Limb (tissue), 2 donors: ENCODE results near the gene SMLR1.

ENCODE experiments used
- DNase-seq, 2 donors: peaks; one replicate each; pipeline ENCODE4 v3.0.0-alpha.2; 2016; ENCODE audit errors: extremely low spot score in 2 of 2

Gene SMLR1

DNA sequence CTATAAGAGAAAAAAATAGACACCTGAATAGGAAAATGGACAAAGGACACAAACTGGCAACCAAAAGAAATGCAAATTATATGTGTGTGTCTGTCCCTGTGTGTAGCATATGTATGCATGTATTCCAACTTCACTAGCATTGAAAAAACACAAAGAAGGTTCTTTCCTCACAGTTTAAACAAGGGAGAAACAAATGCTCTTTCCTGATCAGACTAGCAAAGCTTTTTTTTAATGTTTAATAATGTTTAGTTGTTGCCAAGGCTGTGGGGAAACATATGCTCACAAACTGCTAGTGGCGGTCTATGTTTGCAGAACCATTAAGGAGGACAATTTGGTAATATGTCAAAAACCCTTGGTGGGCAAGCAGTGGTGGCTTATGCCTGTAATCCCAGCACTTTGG, 22.4 kb downstream of the SMLR1 start:
- DNase-seq = no peak

DNA sequence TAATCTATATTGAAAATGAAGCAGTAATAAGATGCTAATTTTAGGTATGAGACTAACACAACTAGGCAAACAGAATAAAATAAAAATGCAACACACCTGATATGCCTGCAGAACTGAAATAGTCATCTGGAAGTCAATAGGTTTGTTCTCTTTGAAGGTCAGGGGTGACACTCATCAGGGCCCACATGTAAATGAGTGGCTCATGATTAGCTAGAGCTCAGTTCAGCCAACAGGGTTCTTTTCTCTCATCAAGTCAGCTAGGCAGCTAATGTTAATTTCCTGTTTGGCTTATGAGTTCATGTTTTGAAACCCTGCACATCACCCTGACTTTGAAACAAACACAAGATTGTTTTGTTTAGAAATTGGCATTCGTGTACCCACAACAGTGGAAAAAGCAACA, 23.8 kb downstream of the SMLR1 start:
- no peak for DNase-seq

DNA sequence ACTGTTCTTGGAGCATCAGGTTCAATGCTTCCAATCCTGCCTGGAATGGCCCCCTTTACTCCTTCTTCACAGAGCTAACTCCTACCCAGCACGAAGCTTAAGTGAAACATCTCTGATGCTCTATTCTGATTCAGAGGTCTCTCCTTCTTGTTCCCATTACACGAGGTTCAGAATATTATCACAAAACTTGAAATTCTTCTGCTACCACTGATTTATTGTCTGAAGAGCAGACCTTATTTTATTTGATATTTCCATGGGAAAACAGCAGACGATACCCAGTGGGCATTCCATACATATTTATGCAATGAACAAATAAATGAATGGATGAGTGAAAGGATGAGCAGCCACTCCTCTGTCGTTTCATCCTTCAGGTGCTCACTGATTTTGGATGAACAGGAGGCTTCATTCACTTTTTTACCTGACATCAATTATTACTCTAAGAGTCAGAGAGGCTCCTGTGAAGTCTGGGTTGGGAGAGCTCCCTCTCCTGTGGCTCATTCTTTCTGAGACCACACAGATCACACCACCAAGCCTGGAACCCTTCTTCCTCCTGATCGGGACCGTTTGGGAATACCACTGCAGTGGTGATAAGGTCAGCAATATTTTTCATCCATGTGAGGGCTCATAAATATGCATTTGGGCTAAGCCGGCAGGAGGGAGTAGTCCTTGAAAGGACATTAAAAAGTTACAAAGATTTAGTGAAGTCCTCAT, 25.8 kb downstream of the SMLR1 start:
- DNase-seq = no peak

DNA sequence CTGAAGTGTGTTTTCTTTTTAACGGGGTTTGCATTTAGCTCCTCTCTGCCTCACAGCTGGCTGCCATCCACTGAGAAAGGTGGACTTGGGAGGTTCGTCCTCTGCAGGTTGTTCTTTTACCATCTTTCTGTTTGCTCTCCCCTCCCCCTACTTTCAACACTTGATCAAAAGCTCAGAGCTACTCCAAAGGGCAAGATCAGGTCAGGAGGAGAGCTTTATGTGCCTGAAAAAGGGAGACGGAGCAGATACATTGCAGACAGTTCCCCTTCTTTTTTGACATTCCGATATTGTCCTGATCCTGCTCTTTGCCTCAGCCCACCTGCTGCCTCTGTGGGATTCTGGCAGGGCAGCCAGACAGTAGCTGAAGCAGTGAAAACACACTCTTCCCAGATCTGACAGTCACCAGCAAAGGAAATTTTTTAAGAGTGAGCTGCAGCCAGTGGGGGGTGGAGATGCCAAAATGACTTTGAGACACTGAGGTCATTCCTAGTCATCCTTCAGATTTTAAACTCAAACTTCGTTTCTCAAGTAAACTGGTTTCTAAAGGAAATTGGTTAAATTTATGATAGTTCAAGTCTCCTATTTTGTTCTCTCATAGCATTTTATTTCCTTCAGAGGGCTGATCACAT, 26.5 kb downstream of the SMLR1 start:
- no peak for DNase-seq

DNA sequence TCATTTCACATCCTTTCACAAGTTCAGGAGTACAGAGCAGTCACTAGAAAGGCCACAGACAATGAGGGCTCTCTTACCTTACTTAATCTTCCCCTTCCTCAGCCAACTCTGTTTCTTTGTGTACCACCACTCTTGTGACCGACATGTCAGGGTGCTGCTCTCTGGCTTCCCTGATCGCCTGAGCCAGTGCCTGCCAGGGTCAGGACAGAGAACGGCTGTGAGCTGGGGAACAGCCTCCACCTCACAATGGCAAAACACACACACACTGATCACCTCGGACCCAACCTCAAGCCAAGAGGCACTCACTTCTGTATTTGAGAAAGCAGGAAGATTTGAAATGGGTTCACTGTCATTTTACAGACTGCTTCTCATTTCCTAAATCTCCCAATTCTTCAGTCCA, 30.8 kb downstream of the SMLR1 start:
- no peak for DNase-seq

DNA sequence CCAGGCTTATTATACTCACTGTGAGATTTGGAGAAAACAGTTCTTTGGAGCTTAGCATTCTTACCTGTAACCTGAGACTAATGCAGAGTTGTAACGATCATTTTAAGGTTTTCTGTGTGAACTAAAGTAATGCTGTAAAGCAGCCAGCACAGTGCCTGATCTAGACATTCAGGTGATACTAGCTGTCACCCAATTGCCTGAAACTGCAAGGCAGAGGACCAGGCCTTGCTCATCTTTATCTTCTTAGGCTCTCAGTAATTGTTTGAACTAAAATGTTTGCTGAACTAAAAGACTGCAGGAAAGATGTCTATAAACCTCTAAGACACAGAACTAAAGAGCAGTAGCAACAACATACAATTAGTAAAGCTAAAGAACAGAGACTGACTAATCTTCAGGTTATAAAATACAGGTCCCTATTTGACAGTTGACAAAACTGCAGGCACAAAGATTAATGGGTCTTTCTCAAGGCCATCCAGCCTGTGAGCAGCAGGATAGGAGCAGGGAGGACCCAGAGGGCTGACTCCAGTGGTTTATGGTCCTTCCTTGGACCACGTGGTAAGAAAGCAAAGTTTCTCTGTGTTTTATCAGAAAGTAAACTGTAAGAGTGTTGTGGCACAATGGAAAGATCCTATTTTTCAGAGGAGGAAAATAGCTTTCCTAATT, 31.4 kb downstream of the SMLR1 start:
- no peak for DNase-seq

DNA sequence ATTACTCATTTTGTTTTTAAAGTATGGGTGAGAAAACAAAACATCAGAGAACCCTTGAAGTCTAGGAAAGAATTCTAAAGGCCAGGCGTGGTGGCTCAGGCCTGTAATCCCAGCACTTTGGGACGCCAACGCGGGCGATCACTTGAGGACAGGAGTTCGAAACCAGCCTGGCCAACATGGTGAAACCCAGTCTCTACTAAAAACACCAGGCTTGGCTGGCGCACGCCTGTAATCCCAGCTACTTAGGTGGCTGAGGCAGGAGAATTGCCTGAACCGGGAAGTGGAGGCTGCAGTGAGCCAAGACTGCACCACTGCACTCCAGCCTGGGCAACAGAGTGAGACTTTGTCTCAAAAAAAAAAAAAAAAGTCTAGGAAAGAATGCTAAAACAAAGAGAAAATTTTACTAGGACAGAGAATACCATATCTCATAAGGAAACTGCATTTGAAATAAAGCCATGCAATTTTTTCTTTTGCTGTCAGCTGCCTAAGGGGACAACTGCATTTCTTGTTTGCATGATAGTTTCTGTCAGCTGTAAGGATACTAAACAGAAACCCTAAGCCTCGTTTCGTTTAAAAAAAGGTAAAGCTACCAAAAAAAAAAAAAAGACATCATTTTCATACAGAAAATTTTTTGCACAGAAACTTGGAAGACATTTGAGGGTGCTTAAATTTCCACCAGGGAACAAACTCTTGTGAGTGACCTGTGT, 32.1 kb downstream of the SMLR1 start:
- no peak for DNase-seq

DNA sequence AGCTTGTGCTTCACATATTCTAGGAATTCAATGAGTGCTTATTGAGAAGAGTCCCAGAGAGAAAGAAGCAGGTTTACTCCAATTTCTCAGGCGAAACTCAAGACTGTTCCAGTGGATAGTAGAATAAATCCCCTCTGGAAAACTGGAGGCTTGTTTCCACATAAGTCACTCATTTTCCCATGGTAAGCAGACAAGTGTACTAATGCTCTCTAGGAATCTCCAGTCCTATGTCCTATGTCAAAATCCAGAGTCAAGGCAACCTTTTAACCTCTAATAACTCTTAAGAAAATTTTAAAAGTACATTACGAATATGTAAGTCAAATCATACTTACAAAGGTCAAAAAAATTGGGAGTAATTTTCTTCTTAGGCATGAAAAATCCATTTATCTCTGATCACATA, 35.2 kb downstream of the SMLR1 start:
- no peak for DNase-seq

DNA sequence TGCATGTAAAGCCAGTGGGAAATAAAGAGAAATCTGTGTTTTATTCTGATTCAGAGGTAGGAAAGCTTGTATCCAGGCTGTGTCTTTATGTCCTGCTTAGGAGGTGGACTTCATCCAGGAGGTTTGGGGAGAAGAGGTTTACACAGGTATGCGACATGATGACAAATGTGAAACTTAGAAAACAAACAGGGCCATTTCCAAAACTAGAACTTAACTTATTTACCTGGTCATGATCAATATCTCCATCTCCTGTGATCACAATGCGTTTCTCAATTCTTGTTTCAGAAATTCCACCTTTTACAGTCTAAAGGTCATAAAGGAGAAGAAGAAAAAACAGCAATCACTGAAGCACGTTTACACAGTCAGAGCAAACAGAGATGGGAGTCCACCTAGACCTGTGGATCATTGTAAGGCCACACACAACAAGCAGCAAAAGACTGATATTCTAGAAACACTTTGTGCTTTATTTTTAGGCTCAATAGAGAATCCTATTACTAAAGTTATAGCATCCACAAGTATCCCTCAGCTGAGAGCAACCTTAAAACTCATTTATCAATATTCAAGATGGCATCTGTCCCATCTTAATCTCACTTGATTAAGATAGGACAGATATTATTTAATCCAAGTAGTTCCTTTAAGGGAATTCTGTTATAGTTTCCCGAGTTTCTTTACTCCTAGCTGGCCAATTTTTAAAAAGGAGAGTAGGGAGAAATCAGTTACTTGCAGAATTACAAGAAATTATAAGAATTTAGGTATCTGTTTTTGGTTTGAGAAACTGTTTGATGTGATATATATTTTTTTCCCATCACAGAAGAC, 36.4 kb downstream of the SMLR1 start:
- DNase-seq = no peak

DNA sequence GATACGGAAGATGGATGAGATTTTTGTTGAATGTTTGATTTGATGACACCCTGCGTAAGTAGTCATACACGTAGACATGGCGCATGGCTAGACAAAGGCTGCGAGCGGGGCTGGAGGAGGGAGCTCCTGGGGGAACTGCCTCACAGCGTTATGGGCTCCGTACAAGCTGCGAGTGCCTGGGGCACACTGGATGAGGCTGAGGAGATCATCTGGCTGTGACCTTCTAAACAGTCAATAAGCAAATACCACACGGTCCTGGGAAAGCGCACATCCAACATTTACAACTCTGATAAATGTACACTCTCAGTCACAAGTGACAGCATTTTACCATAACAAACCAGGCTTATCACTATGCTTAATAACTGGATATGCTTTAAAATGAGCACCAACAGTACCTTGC, 37.1 kb downstream of the SMLR1 start:
- no peak for DNase-seq

DNA sequence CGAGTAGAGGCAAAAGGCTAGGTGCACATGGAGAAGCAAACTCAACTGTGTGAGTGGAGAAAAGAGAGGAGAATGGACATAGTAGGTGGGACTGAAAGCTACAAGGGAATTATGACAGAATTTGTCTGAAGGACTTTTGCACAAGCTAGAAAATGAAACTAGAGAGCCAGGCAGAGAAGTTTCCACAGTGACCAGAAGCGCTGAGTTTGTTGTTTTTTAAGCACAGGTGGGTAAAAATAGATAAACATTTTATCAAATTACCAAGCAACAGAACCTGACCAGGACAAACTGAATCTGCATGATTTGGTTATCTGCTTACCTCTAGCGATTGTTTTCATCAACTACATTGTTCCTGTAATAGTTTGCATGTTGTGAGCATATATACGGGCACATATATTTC, 38.6 kb downstream of the SMLR1 start:
- DNase-seq = no peak

DNA sequence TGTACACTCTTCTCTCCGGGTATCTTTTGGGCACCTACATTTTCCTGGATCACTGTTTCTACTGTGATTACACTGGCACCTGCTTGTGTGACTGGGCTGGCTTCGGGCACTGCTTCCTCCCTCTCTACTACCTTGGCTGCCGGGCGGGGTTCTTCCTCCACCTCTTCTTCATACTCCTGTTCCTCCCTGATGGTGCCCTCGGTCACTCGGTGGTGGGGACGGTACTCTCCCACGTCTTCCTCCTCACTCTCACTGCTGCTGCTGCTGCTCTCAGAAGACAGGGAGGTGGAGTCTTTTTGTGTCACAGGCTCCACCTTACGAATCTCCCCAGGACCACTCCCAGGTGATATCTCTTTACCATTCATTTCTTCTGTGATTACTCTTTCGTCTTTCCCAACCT, 42.5 kb downstream of the SMLR1 start:
- no peak for DNase-seq

DNA sequence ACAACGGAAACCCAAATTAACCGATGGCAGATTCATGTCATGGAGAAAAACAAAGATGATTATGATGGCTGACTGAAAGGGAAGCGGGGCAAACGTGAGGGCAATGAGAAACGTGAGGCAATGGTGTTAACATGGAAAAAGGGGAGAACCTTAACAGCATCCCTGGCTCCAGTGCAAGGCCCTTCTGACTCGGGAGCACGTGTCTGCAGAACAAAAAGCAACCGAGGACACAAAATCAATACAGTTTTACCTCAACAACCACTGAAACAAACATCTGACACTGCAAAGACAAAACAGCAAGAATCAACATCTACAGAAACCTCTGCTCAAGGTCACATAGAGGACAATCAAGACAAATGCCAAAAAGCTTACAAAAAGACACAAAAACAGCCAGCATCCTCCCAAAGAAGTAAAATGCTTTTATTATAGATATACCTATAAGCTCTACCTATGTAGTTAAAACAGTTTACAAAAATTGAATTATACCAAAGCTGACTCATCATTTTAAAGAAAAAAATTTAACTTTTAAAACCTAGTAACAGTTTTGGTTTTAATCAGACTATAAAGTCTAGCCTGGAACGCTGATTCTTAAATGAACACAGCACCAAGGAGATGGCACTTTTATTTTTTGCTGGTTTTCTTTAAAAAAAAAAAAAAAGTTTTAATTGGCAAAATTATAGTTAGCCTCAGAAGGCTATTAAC, 43.1 kb downstream of the SMLR1 start:
- DNase-seq = no peak

DNA sequence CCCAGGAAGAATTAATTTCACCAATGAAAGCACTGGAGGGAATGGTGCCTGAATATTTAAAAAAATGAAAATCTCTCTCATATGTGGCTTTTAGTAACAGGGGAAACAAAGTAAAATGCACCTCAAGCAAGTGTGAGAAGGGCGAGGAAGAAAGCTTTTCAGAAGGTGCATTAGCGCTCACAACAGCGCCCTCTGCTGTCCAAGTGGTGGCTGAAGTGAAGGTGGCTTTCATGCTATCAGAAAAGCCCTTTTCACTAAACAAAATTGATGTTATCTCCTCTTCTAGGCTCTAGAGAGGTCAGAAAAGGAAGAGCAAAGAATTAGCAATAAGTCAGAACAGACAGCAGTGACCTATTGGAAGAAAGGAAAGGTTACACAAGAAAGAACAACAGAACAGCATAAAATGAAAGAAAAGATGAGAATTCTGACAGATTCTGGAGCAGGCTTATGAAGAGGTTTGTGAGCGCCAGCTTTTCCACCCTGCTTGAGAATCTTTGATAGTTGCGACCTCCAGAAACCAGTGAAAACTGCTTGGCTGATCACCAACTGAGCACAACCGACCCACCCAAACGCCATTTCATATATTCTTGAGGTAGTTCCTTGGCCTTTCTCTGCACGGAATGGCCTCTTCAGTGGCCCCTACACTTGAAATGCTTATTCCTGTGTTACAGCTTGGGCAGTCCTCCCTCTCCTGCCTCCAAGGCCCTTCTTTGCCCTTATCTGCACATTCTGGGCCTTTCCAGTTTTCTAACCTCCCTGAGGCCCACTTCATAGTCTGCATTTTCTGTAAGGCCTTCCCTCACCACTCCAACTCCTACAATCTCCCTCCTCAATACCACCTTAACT, 45.3 kb downstream of the SMLR1 start:
- peak; percentile 64 to 80 for DNase-seq

DNA sequence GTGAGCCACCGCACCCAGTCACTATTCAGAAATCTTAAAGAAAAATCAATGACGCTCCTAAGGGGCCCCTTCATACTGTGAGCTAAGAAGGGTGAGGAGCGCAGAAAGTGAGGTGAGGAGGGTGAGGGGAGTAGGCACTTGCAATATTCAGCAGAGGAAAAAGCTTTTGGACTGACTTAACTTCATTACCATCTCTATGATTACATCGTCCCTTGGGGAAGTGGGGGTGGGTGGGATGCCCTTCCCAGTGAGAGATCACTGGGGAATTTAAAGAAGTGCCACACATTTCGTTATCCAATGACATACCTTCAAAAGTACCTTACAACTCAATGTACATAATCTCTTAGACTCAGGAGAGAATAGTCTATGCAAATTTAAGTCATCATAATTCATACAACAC, 46.5 kb downstream of the SMLR1 start:
- DNase-seq = no peak

DNA sequence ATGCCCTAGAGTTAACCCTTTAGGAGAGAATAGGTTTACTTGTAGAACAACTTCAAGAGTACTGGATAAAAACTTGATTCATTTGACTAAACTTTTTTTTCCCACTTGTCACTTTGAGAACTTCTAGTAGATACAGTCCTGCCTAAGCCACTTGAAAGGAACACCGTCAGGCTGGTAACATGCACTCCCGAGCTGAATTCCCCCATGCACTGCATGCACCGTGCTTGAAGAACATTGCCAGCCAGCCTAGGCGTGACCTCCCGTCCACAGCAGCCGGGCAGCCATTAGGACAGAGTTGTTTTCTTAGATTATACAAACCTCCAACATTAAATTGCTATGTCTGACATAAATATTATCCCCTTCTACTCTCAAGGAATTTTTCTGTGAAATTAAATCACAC, 52.6 kb downstream of the SMLR1 start:
- DNase-seq = no peak

DNA sequence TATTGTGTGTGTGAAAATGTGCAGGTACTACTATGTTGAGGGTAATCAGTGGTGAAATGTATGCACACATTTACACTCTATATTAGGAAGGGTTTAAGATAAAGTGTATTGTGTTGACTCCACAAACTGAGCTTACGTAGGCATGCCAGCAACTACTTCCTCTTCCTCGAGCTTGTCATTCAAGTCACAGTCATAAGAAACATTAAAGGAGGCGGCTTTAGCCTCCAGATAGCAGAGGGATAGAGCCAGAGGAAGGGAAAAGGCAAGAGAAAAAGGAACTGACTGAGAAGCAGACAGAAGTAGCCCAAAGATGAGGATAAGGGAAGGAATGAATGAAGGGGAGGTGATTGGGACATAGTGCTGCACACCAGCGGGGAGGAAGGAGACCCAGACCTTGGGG, 55.2 kb downstream of the SMLR1 start:
- no peak for DNase-seq

DNA sequence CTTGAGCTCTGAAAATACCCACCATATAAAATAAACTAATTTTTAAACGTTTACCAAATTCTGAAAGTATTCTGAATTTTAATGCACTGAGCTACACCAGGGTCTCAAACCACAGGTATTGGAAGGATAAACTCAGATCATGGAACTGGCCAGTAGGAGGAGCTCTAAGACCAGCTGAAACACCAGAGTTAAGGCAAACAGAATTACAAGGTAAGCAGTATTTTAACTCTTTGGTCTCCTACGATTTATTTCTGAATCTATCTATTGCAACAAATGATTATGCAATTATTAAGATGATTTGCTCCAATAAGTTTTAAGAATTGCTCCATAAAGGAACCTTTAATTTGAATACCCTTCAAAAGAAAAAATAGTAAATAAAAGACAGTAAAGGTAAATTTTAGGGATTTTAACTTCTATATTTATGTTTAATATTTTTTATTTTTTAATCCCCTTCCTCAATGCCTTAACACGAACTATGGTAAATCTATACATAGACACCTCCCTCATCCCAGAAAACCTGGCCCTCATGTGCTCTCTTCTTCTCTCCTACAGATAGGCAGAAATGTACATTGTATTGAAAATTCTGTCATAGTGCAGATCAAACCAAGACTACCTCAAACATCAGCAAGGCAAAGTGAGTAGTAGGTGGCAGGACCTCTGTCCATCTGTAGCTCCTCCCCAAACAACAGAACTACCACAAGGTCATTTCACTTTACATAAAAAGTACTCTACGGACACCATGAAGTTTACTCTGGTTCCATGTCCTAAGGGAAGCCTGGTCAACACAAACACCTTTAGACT, 58.4 kb downstream of the SMLR1 start:
- peak; percentile 82 to 89 for DNase-seq
